ENCODE results near the gene HMOX2. TPM values are rescaled to one million over a fixed set of nuclear protein-coding genes. Genes with fewer than 3 reads are reported as not detected.
A peak's percentile ranks its signal among the peaks of the same experiment; 100 is the strongest.

Gene HMOX2
- total and polyA plus RNA-seq, 2 of the 13 experiments (the other 11 are each of a cell fraction or from before 2014, with no cell fraction given): 60.3 to 70.4 TPM

- TF ChIP-seq ZBTB40 (IDR thresholded peaks at IDR 0.05): no peak
- peak; percentile 95 for TF ChIP-seq ZBTB40 (CRISPR knock-in tag; IDR thresholded peaks at IDR 0.05)
- peak; percentile 79; the same call in 1 of the 2 replicates for TF ChIP-seq UBTF (CRISPR knock-in tag; IDR thresholded peaks at IDR 0.05)
- peak; percentile 89 for TF ChIP-seq ZNF263 (CRISPR knock-in tag; IDR thresholded peaks at IDR 0.05)
- TF ChIP-seq MTA1 (CRISPR knock-in tag; IDR thresholded peaks at IDR 0.05; ENCODE audit: borderline replicate concordance): peak; percentile 94; the same call in 1 of the 2 replicates
- TF ChIP-seq MBD4 (IDR thresholded peaks at IDR 0.05; ENCODE audit: borderline replicate concordance, low read length): peak; percentile 74; the same call in 1 of the 2 replicates
- TF ChIP-seq ATF5 (CRISPR knock-in tag; IDR thresholded peaks at IDR 0.05; ENCODE audit: low read depth): peak; percentile 98
- TF ChIP-seq TOE1 (CRISPR knock-in tag; IDR thresholded peaks at IDR 0.05): peak; percentile 98
- peak; percentile 94 for TF ChIP-seq ZNF574 (CRISPR knock-in tag; IDR thresholded peaks at IDR 0.05)
- TF ChIP-seq DR1 (CRISPR knock-in tag; IDR thresholded peaks at IDR 0.05): peak; percentile 96
- no peak for TF ChIP-seq SUZ12 (IDR thresholded peaks at IDR 0.05; ENCODE audit: low read depth, low read length)
These were observed 62.4 kb downstream of the HMOX2 start, which contains the start of gene CDIP1 (continued) for GRCh38 chr16:4538350-4539235.
